GM12878 (cell line): ENCODE data around the gene SORBS1. TPM values are rescaled to one million over a fixed set of nuclear protein-coding genes. Genes with fewer than 3 reads are reported as not detected.

ENCODE experiments used
- BRCA1 ChIP-seq: IDR thresholded peaks from 2 replicates; pipeline ENCODE4 v1.6.1; 2011; ENCODE audit warnings: low read depth, low read length, improper control_type of control experiment
- CEBPB ChIP-seq, 2 experiments: fragments of 150-350 bp in 1 of 2; IDR thresholded peaks; 2 replicates each; pipeline ENCODE4 v1.6.1; 2012 to 2014; ENCODE audit warnings: low read depth in 2 of 2, low read length in 2 of 2, borderline replicate concordance in 1 of 2, inconsistent platforms in 1 of 2
- MEF2B ChIP-seq: fragments of 450-650 bp; IDR thresholded peaks from 2 replicates; pipeline ENCODE4 v1.6.1; 2018; ENCODE audit warnings: mild to moderate bottlenecking, moderate library complexity; ENCODE audit not compliant: partially characterized antibody, poor library complexity, severe bottlenecking
- RELA ChIP-seq: fragments of 450-650 bp; IDR thresholded peaks from 2 replicates; pipeline ENCODE4 v1.8.0; 2014; ENCODE audit warnings: borderline replicate concordance; ENCODE audit not compliant: partially characterized antibody
- TCF12 ChIP-seq: IDR thresholded peaks from 2 replicates; pipeline ENCODE4 v1.6.1; 2011; ENCODE audit warnings: low read depth, mild to moderate bottlenecking, low read length
- TCF7 ChIP-seq: IDR thresholded peaks from 2 replicates; pipeline ENCODE4 v1.6.1; 2014; ENCODE audit warnings: antibody characterized with exemption, borderline replicate concordance
- WRNIP1 ChIP-seq: IDR thresholded peaks from 2 replicates; pipeline ENCODE4 v1.6.1; 2011; ENCODE audit warnings: low read depth, low read length, improper control_type of control experiment, borderline replicate concordance
- polyA plus RNA-seq, 11 experiments: library from polyadenylated mRNA; depleted of rRNA in 4 of 11; unstranded in 6 of 11; stranded (reverse) in 5 of 11; fragments of >200 nt; fragmentation: Nextera tagmentation in 4 of 11; fragmentation: Illumina TruSeq in 1 of 11; extraction: Ambion mirVana in 4 of 11; extraction: Trizol in 1 of 11; gene quantifications; 1 replicate in 1 of 11; 2 replicates in 10 of 11; pipeline versions ENCODE4 v1.2.1 to v1.2.3, GENCODE V29; 2011 to 2016; ENCODE audit warnings: inconsistent platforms in 2 of 11, missing spikeins in 2 of 11, low read depth in 1 of 11
- total RNA-seq, 4 experiments: library from RNA; depleted of rRNA in 3 of 4; stranded (reverse); fragments of >200 nt in 3 of 4; fragmentation: Illumina TruSeq in 1 of 4; extraction: Trizol in 1 of 4; gene quantifications; 2 replicates each; pipeline versions ENCODE4 v1.2.1 to v1.2.3, GENCODE V29; 2013 to 2021
- TF ChIP-seq, protein P1 (sequence below): fragments of 450-650 bp; formaldehyde crosslinking; IDR thresholded peaks from 2 replicates; pipeline ENCODE4 v1.4.0; 2022; ENCODE audit warnings: mild to moderate bottlenecking, moderate library complexity
- TF ChIP-seq, protein P2 (sequence below): fragments of 150-350 bp; IDR thresholded peaks from 2 replicates; pipeline ENCODE4 v1.6.1; 2014; ENCODE audit warnings: mild to moderate bottlenecking, low read depth, low read length
- TF ChIP-seq, protein P3 (sequence below): IDR thresholded peaks from 2 replicates; pipeline ENCODE4 v1.6.1; 2011; ENCODE audit warnings: low read depth, mild to moderate bottlenecking, low read length, moderate library complexity, borderline replicate concordance; ENCODE audit errors: extremely low read depth

SORBS1 gene
- total and polyA plus RNA-seq, 10 of the 15 experiments (the other 5 are each of a cell fraction or from before 2014, with no cell fraction given): 0.13 to 0.75 (median 0.39) TPM

DNA sequence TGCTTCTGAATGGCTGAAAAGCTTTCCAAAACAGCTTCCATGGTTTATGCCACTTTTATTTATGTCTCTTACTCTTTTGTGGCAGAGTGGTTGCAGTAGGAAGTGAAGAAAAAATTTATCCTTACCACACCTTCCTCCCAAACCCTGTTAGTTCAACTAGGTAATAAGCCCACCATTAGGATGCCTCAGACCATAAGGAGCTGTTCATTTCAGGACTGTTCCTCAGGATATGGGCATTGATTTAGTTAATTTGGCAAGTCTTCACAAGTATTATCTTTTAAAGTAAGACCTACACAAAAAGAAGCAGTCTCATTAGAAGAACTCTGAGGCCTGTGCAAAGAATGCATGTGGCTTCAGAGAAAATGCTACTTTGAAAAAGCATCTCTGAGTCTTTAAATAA is 187.5 kb downstream of the SORBS1 start (continued):
- TF ChIP-seq, protein P1, sequence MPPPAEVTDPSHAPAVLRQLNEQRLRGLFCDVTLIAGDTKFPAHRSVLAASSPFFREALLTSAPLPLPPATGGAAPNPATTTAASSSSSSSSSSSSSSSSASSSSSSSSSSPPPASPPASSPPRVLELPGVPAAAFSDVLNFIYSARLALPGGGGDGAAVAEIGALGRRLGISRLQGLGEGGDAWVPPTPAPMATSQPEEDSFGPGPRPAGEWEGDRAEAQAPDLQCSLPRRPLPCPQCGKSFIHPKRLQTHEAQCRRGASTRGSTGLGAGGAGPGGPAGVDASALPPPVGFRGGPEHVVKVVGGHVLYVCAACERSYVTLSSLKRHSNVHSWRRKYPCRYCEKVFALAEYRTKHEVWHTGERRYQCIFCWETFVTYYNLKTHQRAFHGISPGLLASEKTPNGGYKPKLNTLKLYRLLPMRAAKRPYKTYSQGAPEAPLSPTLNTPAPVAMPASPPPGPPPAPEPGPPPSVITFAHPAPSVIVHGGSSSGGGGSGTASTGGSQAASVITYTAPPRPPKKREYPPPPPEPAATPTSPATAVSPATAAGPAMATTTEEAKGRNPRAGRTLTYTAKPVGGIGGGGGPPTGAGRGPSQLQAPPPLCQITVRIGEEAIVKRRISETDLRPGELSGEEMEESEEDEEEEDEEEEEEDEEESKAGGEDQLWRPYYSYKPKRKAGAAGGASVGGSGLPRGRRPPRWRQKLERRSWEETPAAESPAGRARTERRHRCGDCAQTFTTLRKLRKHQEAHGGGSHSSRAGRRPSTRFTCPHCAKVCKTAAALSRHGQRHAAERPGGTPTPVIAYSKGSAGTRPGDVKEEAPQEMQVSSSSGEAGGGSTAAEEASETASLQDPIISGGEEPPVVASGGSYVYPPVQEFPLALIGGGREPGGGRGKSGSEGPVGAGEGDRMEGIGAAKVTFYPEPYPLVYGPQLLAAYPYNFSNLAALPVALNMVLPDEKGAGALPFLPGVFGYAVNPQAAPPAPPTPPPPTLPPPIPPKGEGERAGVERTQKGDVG (CRISPR knock-in tag): no peak
- TF ChIP-seq, protein P2, sequence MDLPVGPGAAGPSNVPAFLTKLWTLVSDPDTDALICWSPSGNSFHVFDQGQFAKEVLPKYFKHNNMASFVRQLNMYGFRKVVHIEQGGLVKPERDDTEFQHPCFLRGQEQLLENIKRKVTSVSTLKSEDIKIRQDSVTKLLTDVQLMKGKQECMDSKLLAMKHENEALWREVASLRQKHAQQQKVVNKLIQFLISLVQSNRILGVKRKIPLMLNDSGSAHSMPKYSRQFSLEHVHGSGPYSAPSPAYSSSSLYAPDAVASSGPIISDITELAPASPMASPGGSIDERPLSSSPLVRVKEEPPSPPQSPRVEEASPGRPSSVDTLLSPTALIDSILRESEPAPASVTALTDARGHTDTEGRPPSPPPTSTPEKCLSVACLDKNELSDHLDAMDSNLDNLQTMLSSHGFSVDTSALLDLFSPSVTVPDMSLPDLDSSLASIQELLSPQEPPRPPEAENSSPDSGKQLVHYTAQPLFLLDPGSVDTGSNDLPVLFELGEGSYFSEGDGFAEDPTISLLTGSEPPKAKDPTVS: no peak
- TF ChIP-seq TCF12 (no peak), CEBPB (IDR thresholded peaks at IDR 0.05; ENCODE audit: borderline replicate concordance in 1 of 2, low read depth in 2 of 2, low read length in 2 of 2) (no peak), WRNIP1 (no peak), TCF7 (no peak), BRCA1 (no peak), RELA (no peak), MEF2B (no peak)
- TF ChIP-seq, protein P3, sequence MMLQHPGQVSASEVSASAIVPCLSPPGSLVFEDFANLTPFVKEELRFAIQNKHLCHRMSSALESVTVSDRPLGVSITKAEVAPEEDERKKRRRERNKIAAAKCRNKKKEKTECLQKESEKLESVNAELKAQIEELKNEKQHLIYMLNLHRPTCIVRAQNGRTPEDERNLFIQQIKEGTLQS: no peak
- TF ChIP-seq, all 136 proteins: peak for 0
